HepG2 (cell line): Measurements from ENCODE around the gene R3HDM1. TPM values are rescaled to one million over a fixed set of nuclear protein-coding genes. Genes with fewer than 3 reads are reported as not detected.

Experiments used
- ATAC-seq: fragments of 200-7000 bp; cut with Tn5 transposase; 3 replicates; pipeline ENCODE4 v1.9.1; 2020; ENCODE audit warnings: mild to moderate bottlenecking, moderate library complexity
- BruUV-seq: library from RNA; stranded (reverse); fragments of 400-500 nt; replicated peaks from 2 replicates; lab custom pipeline; 2021; lab: Mats Ljungman, UMichigan
- CTCF ChIA-PET: fragments of 300-600 bp; formaldehyde crosslinking; extraction: SDS; loops from one replicate; lab custom pipeline; 2021; ENCODE audit warnings: low total read pairs, inconsistent platforms, low intra/inter-chr PET ratio; lab: Yijun Ruan, JAX
- POLR2A ChIA-PET: fragments of 350-600 bp; sonication (Branson Sonifier 250); formaldehyde crosslinking; loops from one replicate; lab custom pipeline; 2020; ENCODE audit warnings: antibody characterized with exemption, inconsistent platforms; lab: Yijun Ruan, JAX
- DNase-seq: peaks from one replicate; pipeline ENCODE4 v3.0.0-alpha.2; 2015; ENCODE audit warnings: low spot score
- FAIRE-seq: peaks from 3 replicates; lab custom pipeline; 2011; peaks lifted over from hg19 to GRCh38; lab: Jason Lieb, UNC
- H2AFZ ChIP-seq: one replicate; pipeline ENCODE4 v1.6.1; 2011; ENCODE audit warnings: low read length, inconsistent platforms
- H3K27ac ChIP-seq: fragments of 300-600 bp; 3 replicates; pipeline ENCODE4 v1.8.0; 2011; ENCODE audit warnings: mixed run types, mild to moderate bottlenecking, mixed read lengths, low read length, inconsistent platforms; ENCODE audit not compliant: insufficient read depth; ENCODE audit errors: extremely low read length
- H3K27me3 ChIP-seq, 2 experiments: fragments of 200-600 bp in 1 of 2; 2 replicates in 1 of 2; 3 replicates in 1 of 2; pipeline versions ENCODE4 v1.6.0 to v1.8.0; 2011; ENCODE audit warnings: low read length in 2 of 2, mild to moderate bottlenecking in 2 of 2, moderate library complexity in 2 of 2, inconsistent platforms in 1 of 2; ENCODE audit not compliant: insufficient read depth in 2 of 2, control insufficient read depth in 1 of 2
- H3K36me3 ChIP-seq, 2 experiments: fragments of 200-600 bp in 1 of 2; replicated peaks in 1 of 2; 2 replicates in 1 of 2; 3 replicates in 1 of 2; pipeline versions ENCODE4 v1.5.1 to v1.8.0; 2011; ENCODE audit warnings: low read length in 2 of 2, inconsistent platforms in 1 of 2; ENCODE audit not compliant: insufficient read depth in 2 of 2, control insufficient read depth in 1 of 2
- H3K4me1 ChIP-seq: 2 replicates; pipeline ENCODE4 v1.5.1; 2012; ENCODE audit warnings: low read length, inconsistent platforms; ENCODE audit not compliant: insufficient read depth
- H3K4me2 ChIP-seq: 2 replicates; pipeline ENCODE4 v1.6.0; 2011; ENCODE audit warnings: low read depth, low read length, inconsistent platforms
- H3K4me3 ChIP-seq, 3 experiments: fragments of 200-600 bp in 1 of 3; sonication (generic), shearing (Covaris generic) in 1 of 3; replicated peaks in 1 of 3; 2 replicates each; pipeline ENCODE4 v1.5.1; 2011 to 2016; ENCODE audit warnings: low read length in 3 of 3, inconsistent platforms in 2 of 3, low read depth in 2 of 3, mild to moderate bottlenecking in 2 of 3, control low read depth in 1 of 3, mixed read lengths in 1 of 3; ENCODE audit not compliant: insufficient read depth in 1 of 3
- H3K79me2 ChIP-seq: one replicate; pipeline ENCODE4 v1.6.1; 2011; ENCODE audit warnings: low read length, inconsistent platforms; ENCODE audit not compliant: insufficient read depth
- H3K9ac ChIP-seq: 2 replicates; pipeline ENCODE4 v1.6.0; 2011; ENCODE audit warnings: mild to moderate bottlenecking, low read depth, low read length, inconsistent platforms; ENCODE audit not compliant: insufficient read depth
- H3K9me3 ChIP-seq: 2 replicates; pipeline ENCODE4 v1.5.1; 2012; ENCODE audit warnings: mild to moderate bottlenecking, low read length
- H4K20me1 ChIP-seq: 2 replicates; pipeline ENCODE4 v1.6.0; 2011; ENCODE audit warnings: inconsistent platforms, mild to moderate bottlenecking, low read length, moderate library complexity; ENCODE audit not compliant: insufficient read depth
- HHEX ChIP-seq: IDR thresholded peaks from 2 replicates; pipeline ENCODE4 v1.6.1; 2016; ENCODE audit warnings: control low read depth
- NR2F2 ChIP-seq: IDR thresholded peaks from 2 replicates; pipeline ENCODE4 v1.6.1; 2012; ENCODE audit warnings: low read depth, inconsistent platforms, borderline replicate concordance
- ZC3H13 ChIP-seq: sonication (generic); formaldehyde crosslinking; IDR thresholded peaks from 2 replicates; pipeline ENCODE4 v1.8.1; 2023; ENCODE audit warnings: mild to moderate bottlenecking, missing genetic modification reagents, moderate library complexity
- ZNF136 ChIP-seq: sonication (generic); formaldehyde crosslinking; IDR thresholded peaks from 2 replicates; pipeline ENCODE4 v1.8.1; 2022; ENCODE audit warnings: low read depth, mild to moderate bottlenecking, moderate library complexity, missing genetic modification reagents
- ZNF274 ChIP-seq: sonication (generic); formaldehyde crosslinking; IDR thresholded peaks from 2 replicates; pipeline ENCODE4 v1.5.1; 2020; ENCODE audit warnings: mild to moderate bottlenecking, missing genetic modification reagents
- WGBS: methylation state at CpG from one replicate; pipeline ENCODE4 v1.1.6; 2017; ENCODE audit warnings: low lambda C conversion rate; 5-methylcytosine and 5-hydroxymethylcytosine counted together
- in situ Hi-C: cut with HindIII; loops from 2 replicates; pipeline ENCODE4 v1.10.0; 2017; ENCODE audit warnings: low pct_unique_long_range_greater_than_20kb; ENCODE audit not compliant: extremely low pct_ligation_motif_present
- intact Hi-C: fragments of 100-400 bp; cut with micrococcal nuclease; formaldehyde crosslinking; loops from one replicate; pipeline ENCODE4 v1.10.0; 2022; ENCODE audit not compliant: unreplicated experiment
- polyA plus RNA-seq, 8 experiments: library from polyadenylated mRNA; depleted of rRNA in 3 of 8; stranded (reverse) in 7 of 8; unstranded in 1 of 8; fragments of >200 nt; fragmentation: Illumina TruSeq in 4 of 8; extraction: Trizol in 4 of 8; gene quantifications; 2 replicates each; pipeline versions ENCODE4 v1.2.1 to v1.2.3, GENCODE V29; 2011 to 2016; ENCODE audit warnings: low read depth in 4 of 8, missing spikeins in 1 of 8, mixed read lengths in 1 of 8; ENCODE audit not compliant: insufficient read depth in 1 of 8
- total RNA-seq, 5 experiments: library from RNA; depleted of rRNA; stranded (reverse); fragments of >200 nt; fragmentation: Illumina TruSeq; extraction: Trizol; gene quantifications; 2 replicates each; pipeline ENCODE4 v1.2.3, GENCODE V29; 2016; ENCODE audit warnings: low read depth in 1 of 5
- TF ChIP-seq, protein P1 (sequence below): sonication (generic); formaldehyde crosslinking; conservative IDR thresholded peaks from 2 replicates; pipeline ENCODE4 v1.8.1; 2023; ENCODE audit warnings: missing genetic modification reagents
- TF ChIP-seq, protein P2 (sequence below): sonication (generic); formaldehyde crosslinking; IDR thresholded peaks from 2 replicates; pipeline ENCODE4 v1.5.1; 2020; ENCODE audit warnings: mild to moderate bottlenecking, missing genetic modification reagents, borderline replicate concordance

R3HDM1 gene
- total and polyA plus RNA-seq, 2 of the 13 experiments (the other 11 are each of a cell fraction or from before 2014, with no cell fraction given): 15.7 to 54.3 TPM

DNA sequence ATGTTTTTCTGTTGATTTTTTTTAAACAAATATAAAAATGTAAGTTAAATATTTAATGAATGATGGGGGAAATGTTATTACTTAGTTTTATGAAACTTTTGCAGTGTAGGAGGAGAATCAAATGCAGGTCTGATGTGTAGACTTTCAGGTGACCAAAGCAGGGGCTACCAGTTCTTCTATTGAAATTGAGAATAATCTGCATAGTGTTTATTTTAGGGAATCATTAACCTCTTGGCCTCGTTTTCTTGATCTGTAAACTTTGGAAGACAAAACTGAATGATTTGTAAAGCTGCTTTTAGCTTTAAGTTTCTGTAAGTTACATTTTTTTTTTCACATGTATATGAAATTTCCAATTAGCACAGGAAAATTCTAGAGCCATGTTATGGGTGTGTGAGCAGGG, 99.2 kb downstream of the R3HDM1 start:
- H3K27me3 ChIP-seq: no peaks in the 10 kb centered on the region
- WGBS: 59% methylated on average over 1 of the region's 1 CpG
- ChIA-PET CTCF (no interaction called here), POLR2A (no interaction called here)
- TF ChIP-seq, protein P1, sequence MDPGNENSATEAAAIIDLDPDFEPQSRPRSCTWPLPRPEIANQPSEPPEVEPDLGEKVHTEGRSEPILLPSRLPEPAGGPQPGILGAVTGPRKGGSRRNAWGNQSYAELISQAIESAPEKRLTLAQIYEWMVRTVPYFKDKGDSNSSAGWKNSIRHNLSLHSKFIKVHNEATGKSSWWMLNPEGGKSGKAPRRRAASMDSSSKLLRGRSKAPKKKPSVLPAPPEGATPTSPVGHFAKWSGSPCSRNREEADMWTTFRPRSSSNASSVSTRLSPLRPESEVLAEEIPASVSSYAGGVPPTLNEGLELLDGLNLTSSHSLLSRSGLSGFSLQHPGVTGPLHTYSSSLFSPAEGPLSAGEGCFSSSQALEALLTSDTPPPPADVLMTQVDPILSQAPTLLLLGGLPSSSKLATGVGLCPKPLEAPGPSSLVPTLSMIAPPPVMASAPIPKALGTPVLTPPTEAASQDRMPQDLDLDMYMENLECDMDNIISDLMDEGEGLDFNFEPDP (CRISPR knock-in tag): no peak
- no peak for TF ChIP-seq ZNF274
- TF ChIP-seq ZNF136 (CRISPR knock-in tag): no peak
- TF ChIP-seq NR2F2: no peak
- TF ChIP-seq, protein P2, sequence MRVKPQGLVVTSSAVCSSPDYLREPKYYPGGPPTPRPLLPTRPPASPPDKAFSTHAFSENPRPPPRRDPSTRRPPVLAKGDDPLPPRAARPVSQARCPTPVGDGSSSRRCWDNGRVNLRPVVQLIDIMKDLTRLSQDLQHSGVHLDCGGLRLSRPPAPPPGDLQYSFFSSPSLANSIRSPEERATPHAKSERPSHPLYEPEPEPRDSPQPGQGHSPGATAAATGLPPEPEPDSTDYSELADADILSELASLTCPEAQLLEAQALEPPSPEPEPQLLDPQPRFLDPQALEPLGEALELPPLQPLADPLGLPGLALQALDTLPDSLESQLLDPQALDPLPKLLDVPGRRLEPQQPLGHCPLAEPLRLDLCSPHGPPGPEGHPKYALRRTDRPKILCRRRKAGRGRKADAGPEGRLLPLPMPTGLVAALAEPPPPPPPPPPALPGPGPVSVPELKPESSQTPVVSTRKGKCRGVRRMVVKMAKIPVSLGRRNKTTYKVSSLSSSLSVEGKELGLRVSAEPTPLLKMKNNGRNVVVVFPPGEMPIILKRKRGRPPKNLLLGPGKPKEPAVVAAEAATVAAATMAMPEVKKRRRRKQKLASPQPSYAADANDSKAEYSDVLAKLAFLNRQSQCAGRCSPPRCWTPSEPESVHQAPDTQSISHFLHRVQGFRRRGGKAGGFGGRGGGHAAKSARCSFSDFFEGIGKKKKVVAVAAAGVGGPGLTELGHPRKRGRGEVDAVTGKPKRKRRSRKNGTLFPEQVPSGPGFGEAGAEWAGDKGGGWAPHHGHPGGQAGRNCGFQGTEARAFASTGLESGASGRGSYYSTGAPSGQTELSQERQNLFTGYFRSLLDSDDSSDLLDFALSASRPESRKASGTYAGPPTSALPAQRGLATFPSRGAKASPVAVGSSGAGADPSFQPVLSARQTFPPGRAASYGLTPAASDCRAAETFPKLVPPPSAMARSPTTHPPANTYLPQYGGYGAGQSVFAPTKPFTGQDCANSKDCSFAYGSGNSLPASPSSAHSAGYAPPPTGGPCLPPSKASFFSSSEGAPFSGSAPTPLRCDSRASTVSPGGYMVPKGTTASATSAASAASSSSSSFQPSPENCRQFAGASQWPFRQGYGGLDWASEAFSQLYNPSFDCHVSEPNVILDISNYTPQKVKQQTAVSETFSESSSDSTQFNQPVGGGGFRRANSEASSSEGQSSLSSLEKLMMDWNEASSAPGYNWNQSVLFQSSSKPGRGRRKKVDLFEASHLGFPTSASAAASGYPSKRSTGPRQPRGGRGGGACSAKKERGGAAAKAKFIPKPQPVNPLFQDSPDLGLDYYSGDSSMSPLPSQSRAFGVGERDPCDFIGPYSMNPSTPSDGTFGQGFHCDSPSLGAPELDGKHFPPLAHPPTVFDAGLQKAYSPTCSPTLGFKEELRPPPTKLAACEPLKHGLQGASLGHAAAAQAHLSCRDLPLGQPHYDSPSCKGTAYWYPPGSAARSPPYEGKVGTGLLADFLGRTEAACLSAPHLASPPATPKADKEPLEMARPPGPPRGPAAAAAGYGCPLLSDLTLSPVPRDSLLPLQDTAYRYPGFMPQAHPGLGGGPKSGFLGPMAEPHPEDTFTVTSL: no peak
- TF ChIP-seq HHEX (CRISPR knock-in tag): no peak
- TF ChIP-seq ZC3H13 (CRISPR knock-in tag): no peak
- FAIRE-seq (no peak), ATAC-seq (no peak), DNase-seq (no peak)
- peaks cover 8% of the 10 kb centered on the region for H3K4me1 ChIP-seq
- no peak overlapping the region for H2AFZ ChIP-seq
- H3K79me2 ChIP-seq: no peaks in the 10 kb centered on the region
- in situ Hi-C loops: no loop called here
- H3K36me3 ChIP-seq: no peaks in the 10 kb centered on the region; a peak in 2 of 5 replicates
- H3K4me2 ChIP-seq: no peak overlapping the region
- intact Hi-C loops: no loop called here
- no peak overlapping the region for H3K27ac ChIP-seq
- H3K9ac ChIP-seq: no peak overlapping the region
- BruUV-seq: no TSS peak
- no peaks in the 10 kb centered on the region for H3K9me3 ChIP-seq
- H4K20me1 ChIP-seq: no peaks in the 10 kb centered on the region
- no peak overlapping the region for H3K4me3 ChIP-seq
